Upper lobe of left lung (tissue), 6 donors: ENCODE data around the gene SND1. TPM values are rescaled to one million over a fixed set of nuclear protein-coding genes. Genes with fewer than 3 reads are reported as not detected.

Source experiments
- ATAC-seq, 2 donors: fragments of 200-7000 bp; cut with Tn5 transposase; one replicate each; pipeline ENCODE4 v1.9.1; 2022; ENCODE audit warnings: mild to moderate bottlenecking in 2 of 2, moderate library complexity in 2 of 2; ENCODE audit not compliant: low FRiP score in 2 of 2
- DNase-seq, 2 donors: peaks; one replicate each; pipeline ENCODE4 v3.0.0-alpha.2; 2019 to 2020
- H3K27ac ChIP-seq, 4 donors: fragments of 200-600 bp; sonication (generic); one replicate each; pipeline ENCODE4 v1.5.1; 2016 to 2019
- H3K27me3 ChIP-seq, 4 donors: fragments of 200-600 bp; sonication (generic); one replicate each; pipeline ENCODE4 v1.5.1; 2017 to 2019
- H3K36me3 ChIP-seq, 4 donors: fragments of 200-600 bp; sonication (generic); one replicate each; pipeline ENCODE4 v1.5.1; 2016 to 2019
- H3K4me1 ChIP-seq, 4 donors: fragments of 200-600 bp; sonication (generic); one replicate each; pipeline ENCODE4 v1.5.1; 2018 to 2019
- H3K4me3 ChIP-seq, 4 donors: fragments of 200-600 bp; sonication (generic); one replicate each; pipeline ENCODE4 v1.5.1; 2017 to 2019; ENCODE audit warnings: mild to moderate bottlenecking in 2 of 4, moderate library complexity in 1 of 4
- H3K9me3 ChIP-seq, 4 donors: fragments of 200-600 bp; sonication (generic); one replicate each; pipeline ENCODE4 v1.5.1; 2018 to 2019
- EP300 ChIP-seq, 4 donors: sonication (generic); formaldehyde crosslinking; IDR thresholded peaks; one replicate each; pipeline ENCODE4 v1.5.1; 2017; ENCODE audit warnings: antibody characterized with exemption in 4 of 4, control low read depth in 2 of 4
- POLR2A ChIP-seq, 4 donors: fragments of 450-650 bp; IDR thresholded peaks; one replicate each; pipeline ENCODE4 v1.5.1; 2016 to 2017; ENCODE audit warnings: antibody characterized with exemption in 4 of 4, mild to moderate bottlenecking in 2 of 4
- POLR2AphosphoS5 ChIP-seq, 2 donors: sonication (generic); formaldehyde crosslinking; IDR thresholded peaks; one replicate each; pipeline ENCODE4 v1.5.1; 2017; ENCODE audit warnings: antibody characterized with exemption in 2 of 2
- WGBS, 2 donors: methylation state at CpG; one replicate each; pipeline ENCODE4 v1.1.5; 2017 to 2018; 5-methylcytosine and 5-hydroxymethylcytosine counted together
- total RNA-seq, 6 donors: library from RNA; depleted of rRNA in 4 of 6; stranded (reverse); fragments of >200 nt in 4 of 6; gene quantifications; one replicate each; pipeline versions ENCODE4 v1.1.0 to v1.2.1, GENCODE V29; 2016 to 2021
- TF ChIP-seq, protein P1 (sequence below), 6 experiments: fragments of 450-650 bp in 4 of 6; fragments of 200-600 bp in 2 of 6; sonication (generic) in 2 of 6; IDR thresholded peaks; one replicate each; pipeline ENCODE4 v1.5.1; 2016 to 2019; ENCODE audit warnings: antibody characterized with exemption in 6 of 6
- donor health status: DM: no; HTN: no; CAD: no; lungs with moderate emphysema.
- donor health status: DM: no; HTN: yes; CAD: no; lungs with severe emphysema.

Gene SND1
- total RNA-seq, 6 donors from 2014 or later: 107 to 167 (median 121) TPM

DNA sequence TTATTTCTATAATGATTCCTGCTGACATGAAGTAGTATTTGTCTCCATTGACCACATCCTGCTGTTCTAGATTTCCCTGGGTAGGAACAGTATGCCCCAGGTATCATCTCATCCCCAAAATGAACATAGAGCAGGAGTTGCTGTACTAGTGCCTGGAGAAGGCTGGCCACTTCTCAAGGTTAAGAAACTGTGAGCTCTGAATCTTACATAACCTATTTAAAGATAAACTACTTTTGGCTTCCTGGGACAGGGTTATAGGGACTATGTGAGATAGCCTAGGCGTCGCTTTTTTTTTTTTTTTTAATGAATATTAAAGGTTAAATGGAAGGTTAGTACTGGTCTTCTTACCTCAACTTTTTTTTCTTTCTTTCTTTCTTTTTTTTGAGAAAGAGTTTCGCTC, 276.2 kb downstream of the SND1 start:
- DNase-seq (no peak), ATAC-seq (no peak)
- H3K4me1 ChIP-seq: peaks cover 3 to 12% (median 9%) of the 10 kb centered on the region in 4 donors
- H3K27ac ChIP-seq: no peak overlapping the region
- TF ChIP-seq POLR2AphosphoS5 (IDR thresholded peaks at IDR 0.05) (no peak), POLR2A (IDR thresholded peaks at IDR 0.05) (no peak), EP300 (IDR thresholded peaks at IDR 0.05) (no peak)
- TF ChIP-seq, protein P1, sequence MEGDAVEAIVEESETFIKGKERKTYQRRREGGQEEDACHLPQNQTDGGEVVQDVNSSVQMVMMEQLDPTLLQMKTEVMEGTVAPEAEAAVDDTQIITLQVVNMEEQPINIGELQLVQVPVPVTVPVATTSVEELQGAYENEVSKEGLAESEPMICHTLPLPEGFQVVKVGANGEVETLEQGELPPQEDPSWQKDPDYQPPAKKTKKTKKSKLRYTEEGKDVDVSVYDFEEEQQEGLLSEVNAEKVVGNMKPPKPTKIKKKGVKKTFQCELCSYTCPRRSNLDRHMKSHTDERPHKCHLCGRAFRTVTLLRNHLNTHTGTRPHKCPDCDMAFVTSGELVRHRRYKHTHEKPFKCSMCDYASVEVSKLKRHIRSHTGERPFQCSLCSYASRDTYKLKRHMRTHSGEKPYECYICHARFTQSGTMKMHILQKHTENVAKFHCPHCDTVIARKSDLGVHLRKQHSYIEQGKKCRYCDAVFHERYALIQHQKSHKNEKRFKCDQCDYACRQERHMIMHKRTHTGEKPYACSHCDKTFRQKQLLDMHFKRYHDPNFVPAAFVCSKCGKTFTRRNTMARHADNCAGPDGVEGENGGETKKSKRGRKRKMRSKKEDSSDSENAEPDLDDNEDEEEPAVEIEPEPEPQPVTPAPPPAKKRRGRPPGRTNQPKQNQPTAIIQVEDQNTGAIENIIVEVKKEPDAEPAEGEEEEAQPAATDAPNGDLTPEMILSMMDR (IDR thresholded peaks at IDR 0.05): no peak
- peaks cover 0 to 33% (median 7%) of the 10 kb centered on the region in 4 donors for H3K36me3 ChIP-seq
- H3K9me3 ChIP-seq: no peaks in the 10 kb centered on the region
- no peaks in the 10 kb centered on the region for H3K27me3 ChIP-seq
- WGBS, 2 donors: 89 to 100% methylated on average over 3 of the region's 3 CpGs
- no peak overlapping the region for H3K4me3 ChIP-seq

DNA sequence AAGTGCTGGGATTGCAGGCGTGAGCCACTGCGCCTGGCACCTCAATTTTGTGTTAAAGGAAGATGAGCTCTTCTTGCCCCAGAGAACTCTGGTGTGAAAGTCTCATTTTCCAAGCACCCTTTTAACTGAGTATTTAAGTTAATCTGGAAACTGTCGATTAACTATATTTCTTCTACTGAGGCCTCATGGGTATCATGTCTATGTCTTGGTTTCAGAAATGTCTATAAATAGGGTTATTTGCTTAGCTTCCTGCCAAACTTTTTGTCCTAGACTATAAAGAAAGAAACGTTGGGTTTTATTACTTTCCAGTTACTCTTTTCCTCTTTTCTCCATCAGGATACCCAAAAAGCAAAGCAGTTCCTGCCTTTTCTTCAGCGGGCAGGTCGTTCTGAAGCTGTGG, 276.9 kb downstream of the SND1 start:
- Histone ChIP-seq H3K27me3 (no peaks in the 10 kb centered on the region), H3K27ac (no peak overlapping the region), H3K9me3 (no peaks in the 10 kb centered on the region), H3K36me3 (peaks cover 0 to 34% (median 7%) of the 10 kb centered on the region in 4 donors), H3K4me3 (no peak overlapping the region), H3K4me1 (peaks cover 3 to 12% (median 9%) of the 10 kb centered on the region in 4 donors)
- no peak for TF ChIP-seq POLR2A (IDR thresholded peaks at IDR 0.05)
- WGBS, 2 donors: 87 to 89% methylated on average over 6 of the region's 6 CpGs
- DNase-seq: no peak
- no peak for ATAC-seq

DNA sequence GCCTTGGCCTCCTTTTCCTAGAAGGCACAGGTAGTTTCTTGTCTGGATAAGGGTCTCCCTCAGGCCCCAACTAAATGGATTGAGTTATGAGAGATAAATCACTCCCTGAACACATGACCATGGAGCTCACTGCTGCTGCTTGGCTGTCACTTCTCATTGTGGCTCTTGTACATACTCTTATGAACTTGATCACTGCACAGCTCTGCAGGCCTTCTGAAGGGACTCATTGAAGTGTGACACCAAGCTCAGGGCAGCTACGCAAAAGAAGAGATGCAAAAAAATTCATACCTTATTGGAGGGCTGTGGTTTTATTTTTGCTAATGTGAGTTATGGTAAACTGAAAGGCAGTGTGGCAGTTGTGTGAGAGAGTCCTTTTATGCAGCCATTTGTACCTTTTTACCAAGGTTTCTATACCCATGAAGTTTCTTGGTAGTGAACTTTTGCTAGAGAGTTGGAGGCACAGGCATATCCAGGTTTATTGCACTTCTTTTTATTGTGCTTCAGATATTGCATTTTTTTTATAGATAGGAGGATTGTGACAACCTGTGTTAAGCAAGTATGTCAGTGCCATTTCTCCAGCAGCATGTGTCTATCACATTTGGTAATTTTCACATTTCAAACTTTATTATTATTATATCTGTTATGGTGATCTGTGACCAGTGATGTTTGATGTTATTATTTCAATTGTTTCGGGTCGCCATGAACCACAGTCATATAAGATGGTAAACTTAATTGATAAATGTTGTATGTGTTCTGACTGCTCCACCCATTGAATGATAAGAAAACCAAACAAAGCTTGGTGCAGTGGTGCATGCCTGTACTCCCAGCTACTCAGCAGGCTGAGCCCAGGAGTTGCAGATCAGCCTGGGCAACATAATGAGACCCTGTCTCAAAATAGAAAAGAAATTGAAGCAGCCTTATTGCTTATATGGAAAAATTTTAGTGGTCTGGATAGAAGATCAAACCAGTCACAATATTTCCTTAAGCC, 278.6 kb downstream of the SND1 start:
- H3K9me3 ChIP-seq: no peaks in the 10 kb centered on the region
- no peak overlapping the region for H3K4me3 ChIP-seq
- H3K27me3 ChIP-seq: no peaks in the 10 kb centered on the region
- H3K27ac ChIP-seq: no peak overlapping the region
- DNase-seq: no peak
- ATAC-seq: no peak
- H3K36me3 ChIP-seq: peaks cover 0 to 34% (median 7%) of the 10 kb centered on the region in 4 donors
- peaks cover 3 to 12% (median 9%) of the 10 kb centered on the region in 4 donors for H3K4me1 ChIP-seq
- 86 to 98% methylated on average over 3 of the region's 3 CpGs for WGBS, 2 donors
- no peak for TF ChIP-seq POLR2AphosphoS5 (IDR thresholded peaks at IDR 0.05)
- no peak for TF ChIP-seq EP300 (IDR thresholded peaks at IDR 0.05)
- TF ChIP-seq, protein P1 (IDR thresholded peaks at IDR 0.05): no peak
- TF ChIP-seq POLR2A (IDR thresholded peaks at IDR 0.05): no peak

DNA sequence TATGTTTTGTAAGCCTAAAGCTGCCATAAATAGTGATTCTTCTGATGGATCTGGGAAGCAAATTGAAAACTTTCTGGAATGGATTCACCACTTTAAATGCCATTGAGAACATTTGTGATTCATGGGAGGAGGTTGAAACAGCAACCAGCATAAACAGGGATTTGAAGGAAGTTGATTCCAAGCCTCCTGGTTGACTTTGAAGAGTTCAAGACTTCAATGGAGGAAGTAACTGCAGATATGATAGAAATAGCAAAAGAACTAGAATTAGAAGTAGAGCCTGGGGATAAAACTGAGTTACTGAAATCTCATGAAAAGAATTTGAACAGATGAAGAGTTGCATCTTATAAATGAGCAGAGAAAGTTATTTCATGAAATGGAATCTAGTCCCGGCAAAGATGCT, 280.1 kb downstream of the SND1 start:
- Histone ChIP-seq H3K4me3 (no peak overlapping the region), H3K4me1 (peaks cover 3 to 7% (median 5%) of the 10 kb centered on the region in 4 donors), H3K36me3 (peaks cover 0 to 34% (median 7%) of the 10 kb centered on the region in 4 donors), H3K9me3 (no peaks in the 10 kb centered on the region), H3K27ac (no peak overlapping the region), H3K27me3 (no peaks in the 10 kb centered on the region)
- ATAC-seq (no peak), DNase-seq (no peak)
- 96 to 100% methylated on average over 1 of the region's 1 CpG for WGBS, 2 donors
- TF ChIP-seq, protein P1 (IDR thresholded peaks at IDR 0.05): no peak
- TF ChIP-seq POLR2A (IDR thresholded peaks at IDR 0.05): no peak
- no peak for TF ChIP-seq POLR2AphosphoS5 (IDR thresholded peaks at IDR 0.05)
- no peak for TF ChIP-seq EP300 (IDR thresholded peaks at IDR 0.05)

- TF ChIP-seq POLR2AphosphoS5 (IDR thresholded peaks at IDR 0.05) (no peak), POLR2A (IDR thresholded peaks at IDR 0.05) (no peak), EP300 (IDR thresholded peaks at IDR 0.05) (no peak)
- TF ChIP-seq, protein P1 (IDR thresholded peaks at IDR 0.05): no peak
- no peak overlapping the region for H3K4me3 ChIP-seq
- H3K36me3 ChIP-seq: peaks cover 0 to 34% (median 7%) of the 10 kb centered on the region in 4 donors
- no peak overlapping the region for H3K27ac ChIP-seq
- no peak for DNase-seq
- 0 to 100% methylated on average over 1 of the region's 1 CpG for WGBS, 2 donors
- peaks cover 0 to 2% (median 1%) of the 10 kb centered on the region in 4 donors for H3K4me1 ChIP-seq
- no peaks in the 10 kb centered on the region for H3K27me3 ChIP-seq
- H3K9me3 ChIP-seq: no peaks in the 10 kb centered on the region
- no peak for ATAC-seq
Measured at GRCh38 chr7:127932496-127932895, 280.5 kb downstream of the SND1 start.
